Measurements from ENCODE around the gene SHMT2. TPM values are rescaled to one million over a fixed set of nuclear protein-coding genes. Genes with fewer than 3 reads are reported as not detected.
A peak's percentile ranks its signal among the peaks of the same experiment; 100 is the strongest.

SHMT2 gene
- total RNA-seq, 1 donor from 2014 or later: 118 TPM

GRCh38 chr12:57240066-57240921 lies 10.8 kb downstream of the SHMT2 start:
- no peak for DNase-seq (ENCODE audit: low read depth)
- TF ChIP-seq CTCF (conservative IDR thresholded peaks at IDR 0.05; ENCODE audit: low read depth, low read length): no peak
- peak overlapping the region; percentile 50 for H3K4me3 ChIP-seq (ENCODE audit: low read depth, low read length)

GRCh38 chr12:57240926-57241401 lies 11.5 kb downstream of the SHMT2 start:
- peak overlapping the region; percentile 6 for H3K4me3 ChIP-seq (ENCODE audit: low read depth, low read length)
- DNase-seq (ENCODE audit: low read depth): no peak
- no peak for TF ChIP-seq CTCF (conservative IDR thresholded peaks at IDR 0.05; ENCODE audit: low read depth, low read length)

- DNase-seq (ENCODE audit: low read depth): no peak
- H3K4me3 ChIP-seq (ENCODE audit: low read depth, low read length): no peak overlapping the region
- no peak for TF ChIP-seq CTCF (conservative IDR thresholded peaks at IDR 0.05; ENCODE audit: low read depth, low read length)
These were observed 12.1 kb downstream of the SHMT2 start for GRCh38 chr12:57241402-57242310.

- no peak for DNase-seq (ENCODE audit: low read depth)
- no peak for TF ChIP-seq CTCF (conservative IDR thresholded peaks at IDR 0.05; ENCODE audit: low read depth, low read length)
- peak overlapping the region; percentile 44 for H3K4me3 ChIP-seq (ENCODE audit: low read depth, low read length)
These were observed 12.8 kb downstream of the SHMT2 start for GRCh38 chr12:57242329-57242690.

GRCh38 chr12:57242691-57243454 lies 13.4 kb downstream of the SHMT2 start:
- peak overlapping the region; percentile 44 for H3K4me3 ChIP-seq (ENCODE audit: low read depth, low read length)
- peak; percentile 70 for TF ChIP-seq CTCF (conservative IDR thresholded peaks at IDR 0.05; ENCODE audit: low read depth, low read length)
- DNase-seq (ENCODE audit: low read depth): no peak

GRCh38 chr12:57243521-57244311 lies 14.2 kb downstream of the SHMT2 start:
- DNase-seq (ENCODE audit: low read depth): no peak
- peak; percentile 77 for TF ChIP-seq CTCF (conservative IDR thresholded peaks at IDR 0.05; ENCODE audit: low read depth, low read length)
- H3K4me3 ChIP-seq (ENCODE audit: low read depth, low read length): peak overlapping the region; percentile 44
